ENCODE measurements around the gene KCND3. TPM values are rescaled to one million over a fixed set of nuclear protein-coding genes. Genes with fewer than 3 reads are reported as not detected.

Gene KCND3
- polyA plus RNA-seq, 1 donor from 2014 or later = 7.8 TPM

GRCh38 chr1:111887385-111887784 lies 102.1 kb downstream of the KCND3 start:
- TF ChIP-seq MXI1 (conservative IDR thresholded peaks at IDR 0.05; ENCODE audit: poor library complexity, severe bottlenecking) (no peak), TAF1 (IDR thresholded peaks at IDR 0.05; ENCODE audit: low read depth) (no peak), SMC3 (conservative IDR thresholded peaks at IDR 0.05; ENCODE audit: poor library complexity) (no peak), REST (IDR thresholded peaks at IDR 0.05; ENCODE audit: borderline replicate concordance) (no peak), RAD21 (conservative IDR thresholded peaks at IDR 0.05) (no peak), POLR2AphosphoS5 (IDR thresholded peaks at IDR 0.05) (no peak), EZH2 (IDR thresholded peaks at IDR 0.05; ENCODE audit: borderline replicate concordance, insufficient read depth, low read length, poor library complexity, severe bottlenecking) (no peak), CTCF (IDR thresholded peaks at IDR 0.05; ENCODE audit: poor library complexity, severe bottlenecking) (no peak)
- no peaks in the 10 kb centered on the region for H3K79me2 ChIP-seq (replicated peaks; ENCODE audit: insufficient read depth, low read length)
- no peaks in the 10 kb centered on the region for H3K27me3 ChIP-seq (ENCODE audit: insufficient read depth, low read depth, low read length)
- H4K20me1 ChIP-seq (ENCODE audit: insufficient read depth) = no peaks in the 10 kb centered on the region
- no peak overlapping the region for H3K9ac ChIP-seq (ENCODE audit: low read length)
- no peak overlapping the region for H2AFZ ChIP-seq (ENCODE audit: low read depth, low read length)
- no peaks in the 10 kb centered on the region for H3K36me3 ChIP-seq (ENCODE audit: insufficient read depth, low read length)
- no peak overlapping the region for H3K27ac ChIP-seq (ENCODE audit: low read length)
- H3K4me2 ChIP-seq (ENCODE audit: low read length) = no peak overlapping the region
- no peak overlapping the region for H3K4me3 ChIP-seq (ENCODE audit: low read length)
- H3K9me2 ChIP-seq (ENCODE audit: insufficient read depth, low read length) = no peaks in the 10 kb centered on the region
- H3K9me3 ChIP-seq (ENCODE audit: low read length) = no peaks in the 10 kb centered on the region
- H3F3A ChIP-seq (ENCODE audit: insufficient read depth, low read length, poor library complexity, severe bottlenecking) = no peaks in the 10 kb centered on the region

- H3F3A ChIP-seq (ENCODE audit: insufficient read depth, low read length, poor library complexity, severe bottlenecking) = no peaks in the 10 kb centered on the region
- no peaks in the 10 kb centered on the region for H3K9me3 ChIP-seq (ENCODE audit: low read length)
- no peak overlapping the region for H3K4me2 ChIP-seq (ENCODE audit: low read length)
- H3K9ac ChIP-seq (ENCODE audit: low read length) = no peak overlapping the region
- H3K27ac ChIP-seq (ENCODE audit: low read length) = no peak overlapping the region
- no peak for TF ChIP-seq EZH2 (IDR thresholded peaks at IDR 0.05; ENCODE audit: borderline replicate concordance, insufficient read depth, low read length, poor library complexity, severe bottlenecking)
- TF ChIP-seq REST (IDR thresholded peaks at IDR 0.05; ENCODE audit: borderline replicate concordance) = no peak
- no peak for TF ChIP-seq SMC3 (conservative IDR thresholded peaks at IDR 0.05; ENCODE audit: poor library complexity)
- TF ChIP-seq TAF1 (IDR thresholded peaks at IDR 0.05; ENCODE audit: low read depth) = no peak
- TF ChIP-seq POLR2AphosphoS5 (IDR thresholded peaks at IDR 0.05) = no peak
- no peak for TF ChIP-seq CTCF (IDR thresholded peaks at IDR 0.05; ENCODE audit: poor library complexity, severe bottlenecking)
- TF ChIP-seq EP300 (conservative IDR thresholded peaks at IDR 0.05; ENCODE audit: poor library complexity, severe bottlenecking) = no peak
- no peak for TF ChIP-seq RAD21 (conservative IDR thresholded peaks at IDR 0.05)
- TF ChIP-seq MXI1 (conservative IDR thresholded peaks at IDR 0.05; ENCODE audit: poor library complexity, severe bottlenecking) = no peak
- no peak overlapping the region for H2AFZ ChIP-seq (ENCODE audit: low read depth, low read length)
- H3K4me3 ChIP-seq (ENCODE audit: low read length) = no peak overlapping the region
- H3K36me3 ChIP-seq (ENCODE audit: insufficient read depth, low read length) = no peaks in the 10 kb centered on the region
- no peaks in the 10 kb centered on the region for H4K20me1 ChIP-seq (ENCODE audit: insufficient read depth)
- H3K27me3 ChIP-seq (ENCODE audit: insufficient read depth, low read depth, low read length) = no peaks in the 10 kb centered on the region
- H3K79me2 ChIP-seq (replicated peaks; ENCODE audit: insufficient read depth, low read length) = no peaks in the 10 kb centered on the region
- H3K9me2 ChIP-seq (ENCODE audit: insufficient read depth, low read length) = no peaks in the 10 kb centered on the region
Observed at GRCh38 chr1:111886741-111887140, 102.7 kb downstream of the KCND3 start.
